PC-3 (cell line): Measurements from ENCODE around the gene SYMPK. TPM values are rescaled to one million over a fixed set of nuclear protein-coding genes. Genes with fewer than 3 reads are reported as not detected.

Source experiments
- ATAC-seq: fragments of 200-7000 bp; cut with Tn5 transposase; 2 replicates; pipeline ENCODE4 v1.9.1; 2020; ENCODE audit warnings: mild to moderate bottlenecking, moderate library complexity
- BruUV-seq: library from RNA; stranded (reverse); fragments of 400-500 nt; replicated peaks from 2 replicates; lab custom pipeline; 2021; lab: Mats Ljungman, UMichigan
- CTCF ChIA-PET: fragments of 300-600 bp; sonication (Branson Sonifier 250); formaldehyde crosslinking; loops from one replicate; lab custom pipeline; 2022; ENCODE audit warnings: antibody characterized with exemption; lab: Charles Lee
- POLR2A ChIA-PET: fragments of 300-600 bp; sonication (Branson Sonifier 250); formaldehyde crosslinking; loops from one replicate; lab custom pipeline; 2022; ENCODE audit warnings: antibody characterized with exemption; ENCODE audit not compliant: unreplicated experiment; lab: Charles Lee
- DNase-seq: peaks from one replicate; pipeline ENCODE4 v3.0.0-alpha.2; 2015
- H2AFZ ChIP-seq: fragments of 300-600 bp; sonication (generic); 2 replicates; pipeline ENCODE4 v1.6.0; 2016; ENCODE audit warnings: antibody characterized with exemption, low read length
- H3F3A ChIP-seq: fragments of 300-600 bp; sonication (generic); one replicate; pipeline ENCODE4 v1.6.0; 2017; ENCODE audit warnings: antibody characterized with exemption, low read length, control low read depth, mild to moderate bottlenecking; ENCODE audit not compliant: unreplicated experiment
- H3K27ac ChIP-seq: fragments of 300-600 bp; sonication (generic); 2 replicates; pipeline ENCODE4 v1.5.1; 2016; ENCODE audit warnings: mild to moderate bottlenecking, low read length
- H3K27me3 ChIP-seq: fragments of 300-600 bp; sonication (generic); 2 replicates; pipeline ENCODE4 v1.6.1; 2016; ENCODE audit warnings: low read length, mixed read lengths
- H3K36me3 ChIP-seq: fragments of 300-600 bp; sonication (generic); 2 replicates; pipeline ENCODE4 v1.6.1; 2016; ENCODE audit warnings: low read depth, mixed run types, low read length, mixed read lengths
- H3K4me1 ChIP-seq: fragments of 300-600 bp; sonication (generic); 2 replicates; pipeline ENCODE4 v1.5.1; 2016; ENCODE audit warnings: low read length; ENCODE audit not compliant: insufficient read depth
- H3K4me2 ChIP-seq: fragments of 300-600 bp; sonication (generic); 2 replicates; pipeline ENCODE4 v1.6.0; 2016; ENCODE audit warnings: low read length
- H3K4me3 ChIP-seq: fragments of 300-600 bp; sonication (generic); 2 replicates; pipeline ENCODE4 v1.5.1; 2016; ENCODE audit warnings: mild to moderate bottlenecking, low read length, mixed read lengths
- H3K79me2 ChIP-seq: fragments of 300-600 bp; sonication (generic); 2 replicates; pipeline ENCODE4 v1.6.1; 2017; ENCODE audit warnings: low read length, mixed read lengths
- H3K9ac ChIP-seq: fragments of 300-600 bp; sonication (generic); 2 replicates; pipeline ENCODE4 v1.6.0; 2016; ENCODE audit warnings: mild to moderate bottlenecking, low read length
- H3K9me2 ChIP-seq: fragments of 300-600 bp; sonication (generic); replicated peaks from 2 replicates; pipeline ENCODE4 v1.6.1; 2016; ENCODE audit warnings: mixed run types, low read length, mixed read lengths
- H3K9me3 ChIP-seq: fragments of 300-600 bp; sonication (generic); 2 replicates; pipeline ENCODE4 v1.6.1; 2016; ENCODE audit warnings: low read length, mixed read lengths
- H4K20me1 ChIP-seq: fragments of 300-600 bp; sonication (generic); 2 replicates; pipeline ENCODE4 v1.6.1; 2016; ENCODE audit warnings: low read length, mixed read lengths
- EZH2 ChIP-seq: fragments of 300-600 bp; sonication (generic); IDR thresholded peaks from one replicate; pipeline ENCODE4 v1.6.1; 2017; ENCODE audit warnings: antibody characterized with exemption, mild to moderate bottlenecking, low read length; ENCODE audit not compliant: unreplicated experiment
- EZH2phosphoT487 ChIP-seq: fragments of 300-600 bp; sonication (generic); IDR thresholded peaks from 2 replicates; pipeline ENCODE4 v1.6.1; 2018; ENCODE audit warnings: mild to moderate bottlenecking, antibody characterized with exemption, low read length, borderline replicate concordance
- intact Hi-C: fragments of 100-400 bp; cut with micrococcal nuclease; formaldehyde crosslinking; loops from 2 replicates; pipeline ENCODE4 v1.9.0; 2023
- total RNA-seq: library from RNA; depleted of rRNA; stranded (reverse); fragments of >200 nt; gene quantifications from 2 replicates; pipeline ENCODE4 v1.2.3, GENCODE V29; 2014
- TF ChIP-seq, protein P1 (sequence below): fragments of 300-600 bp; sonication (generic); conservative IDR thresholded peaks from 2 replicates; pipeline ENCODE4 v1.5.1; 2017; ENCODE audit warnings: antibody characterized with exemption, low read depth, mild to moderate bottlenecking, low read length

The SYMPK gene
- total RNA-seq, 1 experiment from 2014 or later = 36.6 TPM

DNA sequence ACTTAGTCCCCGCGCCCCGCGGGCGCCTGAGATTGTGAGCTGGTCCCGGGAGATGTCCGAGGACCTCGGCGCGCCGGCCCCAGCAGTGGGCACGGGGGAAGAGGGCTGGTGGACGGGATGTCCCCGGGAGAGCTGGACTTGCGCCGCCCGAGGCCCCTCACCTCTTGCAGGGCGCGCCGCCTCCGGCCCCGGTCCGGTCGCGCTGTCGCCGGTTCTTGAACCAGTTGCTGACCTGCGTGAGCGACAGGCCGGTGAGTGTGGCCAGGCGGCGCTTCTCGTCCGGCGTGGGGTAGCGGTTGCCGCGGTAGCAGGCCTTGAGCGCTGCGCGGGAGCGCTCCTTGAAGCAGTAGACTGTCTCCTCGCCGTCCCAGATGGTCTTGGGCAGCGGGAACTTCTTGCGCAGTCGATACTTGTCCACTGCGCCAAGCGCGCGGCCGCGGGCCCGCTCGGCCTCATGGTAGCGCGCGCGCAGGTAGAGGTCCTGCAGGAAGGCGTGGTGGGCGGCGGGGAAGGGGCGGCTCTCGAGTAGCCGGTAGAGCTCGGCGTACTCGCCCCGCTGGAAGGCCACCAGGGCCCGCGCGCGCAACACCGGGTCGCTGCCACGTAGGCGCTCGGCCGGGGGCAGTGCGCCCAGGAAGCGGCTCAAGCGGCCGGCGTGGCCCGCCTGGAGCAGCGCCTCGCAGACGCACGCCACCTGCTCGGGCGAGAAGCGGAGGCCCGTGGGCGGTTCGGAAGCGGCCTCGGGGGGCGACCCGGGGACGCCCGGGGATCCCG, 94.9 kb downstream of the SYMPK start:
- peak; percentile 37 for DNase-seq
- peak overlapping the region; percentile 97 for H3K4me3 ChIP-seq
- H3K27me3 ChIP-seq = no peaks in the 10 kb centered on the region
- no peaks in the 10 kb centered on the region for H3F3A ChIP-seq
- no peaks in the 10 kb centered on the region for H3K79me2 ChIP-seq
- H3K36me3 ChIP-seq = no peaks in the 10 kb centered on the region
- peak overlapping the region; percentile 95 for H3K4me2 ChIP-seq
- H4K20me1 ChIP-seq = no peaks in the 10 kb centered on the region
- no peak for TF ChIP-seq EZH2
- TF ChIP-seq, protein P1, sequence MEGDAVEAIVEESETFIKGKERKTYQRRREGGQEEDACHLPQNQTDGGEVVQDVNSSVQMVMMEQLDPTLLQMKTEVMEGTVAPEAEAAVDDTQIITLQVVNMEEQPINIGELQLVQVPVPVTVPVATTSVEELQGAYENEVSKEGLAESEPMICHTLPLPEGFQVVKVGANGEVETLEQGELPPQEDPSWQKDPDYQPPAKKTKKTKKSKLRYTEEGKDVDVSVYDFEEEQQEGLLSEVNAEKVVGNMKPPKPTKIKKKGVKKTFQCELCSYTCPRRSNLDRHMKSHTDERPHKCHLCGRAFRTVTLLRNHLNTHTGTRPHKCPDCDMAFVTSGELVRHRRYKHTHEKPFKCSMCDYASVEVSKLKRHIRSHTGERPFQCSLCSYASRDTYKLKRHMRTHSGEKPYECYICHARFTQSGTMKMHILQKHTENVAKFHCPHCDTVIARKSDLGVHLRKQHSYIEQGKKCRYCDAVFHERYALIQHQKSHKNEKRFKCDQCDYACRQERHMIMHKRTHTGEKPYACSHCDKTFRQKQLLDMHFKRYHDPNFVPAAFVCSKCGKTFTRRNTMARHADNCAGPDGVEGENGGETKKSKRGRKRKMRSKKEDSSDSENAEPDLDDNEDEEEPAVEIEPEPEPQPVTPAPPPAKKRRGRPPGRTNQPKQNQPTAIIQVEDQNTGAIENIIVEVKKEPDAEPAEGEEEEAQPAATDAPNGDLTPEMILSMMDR = no peak
- no peak for TF ChIP-seq EZH2phosphoT487
- no peak; the same call in 1 of the 2 replicates for ATAC-seq
- ChIA-PET POLR2A (interaction anchor here (0.6 to 0.8 kb wide), 2 partner anchors 51 to 54 kb away, joined by 5 to 7 read pairs; no protein-coding TSS in a partner anchor), CTCF (interaction anchor here (1.3 kb wide), 1 partner anchor 11 kb away, joined by 4 read pairs; no protein-coding TSS in a partner anchor)
- H2AFZ ChIP-seq = peak overlapping the region; percentile 72; the same call in 1 of the 2 replicates
- no peaks in the 10 kb centered on the region for H3K9me3 ChIP-seq
- peak overlapping the region; percentile 74 for H3K9ac ChIP-seq
- no peaks in the 10 kb centered on the region for H3K9me2 ChIP-seq
- no TSS peak for BruUV-seq
- intact Hi-C loops = no loop called here
- H3K27ac ChIP-seq = 0 out of 2 replicates have a peak overlapping the region, but pooled peaks have one; percentile 69
- peaks cover 29% of the 10 kb centered on the region; the same call in 1 of the 2 replicates for H3K4me1 ChIP-seq

DNA sequence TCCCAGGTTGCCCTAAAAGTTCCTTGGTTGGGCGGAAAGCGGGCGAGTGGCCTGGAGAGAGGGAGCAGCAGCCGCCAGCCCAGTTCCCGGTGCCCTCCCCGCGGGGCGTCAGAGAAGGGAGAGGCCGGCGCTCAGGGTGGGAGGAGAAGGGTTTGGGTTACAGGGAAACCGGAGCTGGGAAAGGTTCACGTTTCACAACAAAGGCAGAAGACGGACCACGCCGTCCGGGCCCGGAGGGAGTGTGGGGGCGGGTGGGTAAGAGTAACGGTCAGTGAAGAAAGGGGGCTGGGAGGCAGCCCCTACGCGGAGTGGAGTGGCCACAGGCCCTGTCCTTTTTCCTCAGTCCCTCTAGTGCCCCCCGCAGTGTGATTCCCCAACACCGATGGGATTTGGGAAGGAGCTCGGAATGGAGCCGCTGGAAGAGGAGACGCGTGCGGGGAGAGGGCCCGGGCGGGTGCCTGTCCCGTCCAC, 95.5 kb downstream of the SYMPK start:
- Histone ChIP-seq H3K9me3 (no peaks in the 10 kb centered on the region), H4K20me1 (no peaks in the 10 kb centered on the region), H3K36me3 (no peaks in the 10 kb centered on the region), H3K27me3 (no peaks in the 10 kb centered on the region), H3K27ac (peak overlapping the region; percentile 56), H3F3A (no peaks in the 10 kb centered on the region), H3K9me2 (no peaks in the 10 kb centered on the region), H3K79me2 (no peaks in the 10 kb centered on the region), H3K4me2 (peak overlapping the region; percentile 95), H3K4me3 (peak overlapping the region; percentile 97), H3K4me1 (peaks cover 28% of the 10 kb centered on the region; the same call in 1 of the 2 replicates), H3K9ac (peak overlapping the region; percentile 74), H2AFZ (peak overlapping the region; percentile 72)
- CTCF ChIA-PET = interaction anchor here (1.3 kb wide), 1 partner anchor 12 kb away, joined by 4 read pairs; no protein-coding TSS in a partner anchor
- no TSS peak for BruUV-seq
- DNase-seq (peak; percentile 75), ATAC-seq (peak; percentile 14)
- POLR2A ChIA-PET = interaction anchor here (0.6 to 0.8 kb wide), 2 partner anchors 51 to 60 kb away, joined by 3 to 5 read pairs; no protein-coding TSS in a partner anchor
- intact Hi-C loops = no loop called here
- TF ChIP-seq, protein P1 = no peak
- TF ChIP-seq EZH2phosphoT487 (no peak), EZH2 (no peak)
